GM11168 (cell line): Measurements from ENCODE around the gene OSBPL5.

ENCODE experiments used
- in situ Hi-C: fragments of 300-500 bp; cut with MboI; formaldehyde crosslinking; loops from one replicate; pipeline ENCODE4 v1.12.0; 2022; ENCODE audit warnings: low sequenced_read_pairs; ENCODE audit not compliant: unreplicated experiment

Gene OSBPL5

DNA sequence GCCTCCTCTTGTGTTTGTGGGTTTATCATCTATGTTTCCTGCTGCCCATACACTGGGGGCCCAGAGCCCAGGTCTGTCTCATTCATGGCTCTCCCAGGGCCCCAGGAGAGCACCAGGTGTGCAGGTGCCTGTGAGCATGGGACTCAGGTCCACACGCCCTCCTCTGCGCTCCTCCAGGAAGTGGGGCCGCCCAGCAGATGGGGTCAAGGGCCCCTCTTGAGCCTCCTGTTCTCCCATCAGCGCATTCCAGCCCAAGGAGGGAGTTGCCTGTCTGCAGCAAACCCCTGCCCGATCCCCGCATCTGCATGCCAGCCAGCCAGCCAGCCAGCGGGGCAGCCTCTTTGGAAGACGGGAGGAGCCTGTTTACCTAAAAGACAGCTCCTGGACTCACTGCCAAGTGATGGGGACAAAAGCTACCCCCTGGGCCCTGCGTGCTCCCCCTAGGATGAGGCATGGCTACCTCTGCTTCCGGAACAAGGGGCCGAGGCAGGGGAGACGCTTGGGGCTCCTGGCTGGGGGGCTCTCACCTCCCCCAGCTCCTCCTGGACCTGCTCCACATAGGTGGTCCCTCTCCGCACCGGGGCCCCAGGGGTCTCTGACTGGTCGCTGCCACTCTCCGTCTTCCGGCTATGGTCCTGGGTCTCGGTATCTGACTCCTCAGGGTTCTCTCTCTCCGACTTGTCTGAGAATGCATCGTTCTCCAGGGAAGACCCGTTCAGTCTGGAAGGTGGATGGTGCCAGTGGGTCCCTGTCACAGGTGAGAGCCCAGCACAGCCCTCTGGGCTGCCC lies 58.2 kb downstream of the OSBPL5 start:
- in situ Hi-C loops: no loop called here

DNA sequence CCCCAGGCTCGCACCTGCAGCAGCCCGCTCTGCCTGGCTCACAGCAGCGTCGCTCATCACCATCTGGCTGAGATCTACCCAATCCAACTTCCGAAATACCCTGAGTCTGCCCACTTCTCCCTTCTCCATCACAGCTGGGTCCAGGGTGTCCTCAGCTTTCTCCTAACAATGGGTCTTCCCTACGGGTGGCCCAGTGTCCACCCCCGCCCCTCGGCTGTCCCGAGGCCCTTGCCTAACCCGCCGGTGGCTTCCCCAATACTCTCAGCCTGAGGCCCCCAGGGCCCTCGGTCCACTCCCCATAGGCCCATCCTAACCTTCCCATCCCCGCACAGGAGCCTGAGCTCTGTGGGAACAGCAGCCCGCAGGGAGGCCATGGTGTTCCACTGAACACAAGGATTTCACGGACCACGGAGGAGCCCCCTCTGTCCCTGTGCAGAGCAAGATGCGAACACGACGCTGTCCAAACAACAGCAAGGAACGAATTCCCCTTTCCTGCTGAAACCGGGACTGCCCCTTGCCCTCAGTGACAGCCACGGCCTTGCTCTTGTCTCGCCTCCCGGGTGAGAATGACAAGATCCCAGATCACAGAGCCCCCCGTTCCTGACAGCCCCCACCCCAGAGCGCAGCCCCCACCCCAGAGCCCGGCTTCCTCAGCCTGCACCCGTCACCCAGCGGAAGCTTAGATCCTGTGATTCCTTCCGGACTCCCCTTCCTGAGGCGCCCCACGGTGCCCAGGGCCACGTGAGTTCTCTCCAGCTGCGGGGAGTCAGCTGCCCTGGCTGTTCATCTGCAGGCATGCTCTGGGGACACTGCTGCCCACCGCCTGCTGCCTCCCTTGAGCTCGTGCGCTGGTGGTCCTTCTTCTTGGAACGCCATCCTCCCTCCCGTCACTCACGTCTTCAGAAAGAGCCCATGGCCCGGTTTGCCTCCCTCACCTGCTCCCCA lies 59.0 kb downstream of the OSBPL5 start:
- in situ Hi-C loops: no loop called here

DNA sequence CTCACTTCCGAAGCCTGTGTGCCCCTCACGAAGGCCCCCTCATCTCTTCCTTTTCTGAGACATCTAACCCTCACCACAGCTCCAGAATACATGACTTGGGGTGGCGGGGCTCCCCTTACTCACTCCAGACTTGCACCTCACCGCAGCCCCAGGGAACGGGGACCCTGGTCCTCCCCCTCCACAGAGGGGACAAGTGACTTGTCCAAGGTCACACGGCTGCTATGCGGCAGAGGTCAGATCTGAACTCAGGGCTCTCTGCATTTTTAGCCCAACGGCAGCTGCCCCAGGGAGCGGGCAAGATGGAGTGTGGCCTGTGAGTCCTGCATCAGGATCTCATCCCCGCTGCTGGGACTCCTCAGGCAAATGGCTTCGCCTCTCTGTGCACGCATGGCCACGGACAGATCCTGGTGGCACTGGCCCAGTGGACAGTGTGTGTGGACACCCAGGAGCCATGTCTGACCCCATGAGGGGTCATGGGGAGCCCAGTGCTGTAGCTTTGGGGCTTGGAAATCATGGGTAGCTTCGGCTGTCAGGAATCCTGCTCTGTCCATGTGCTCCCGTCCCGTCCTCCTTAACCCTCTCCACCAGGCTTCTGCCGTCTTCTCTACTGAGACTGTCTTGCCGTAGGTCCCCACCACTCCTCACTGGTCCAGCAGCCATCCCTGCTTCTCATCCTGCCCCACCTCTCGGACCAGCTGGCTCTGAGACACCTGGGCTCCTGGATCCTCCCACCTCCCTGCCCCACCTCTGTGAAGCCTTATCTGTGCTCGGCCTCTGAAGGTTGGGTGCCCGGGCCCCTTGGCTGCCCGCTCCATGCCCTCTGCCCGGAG lies 59.9 kb downstream of the OSBPL5 start:
- in situ Hi-C loops: no loop called here

DNA sequence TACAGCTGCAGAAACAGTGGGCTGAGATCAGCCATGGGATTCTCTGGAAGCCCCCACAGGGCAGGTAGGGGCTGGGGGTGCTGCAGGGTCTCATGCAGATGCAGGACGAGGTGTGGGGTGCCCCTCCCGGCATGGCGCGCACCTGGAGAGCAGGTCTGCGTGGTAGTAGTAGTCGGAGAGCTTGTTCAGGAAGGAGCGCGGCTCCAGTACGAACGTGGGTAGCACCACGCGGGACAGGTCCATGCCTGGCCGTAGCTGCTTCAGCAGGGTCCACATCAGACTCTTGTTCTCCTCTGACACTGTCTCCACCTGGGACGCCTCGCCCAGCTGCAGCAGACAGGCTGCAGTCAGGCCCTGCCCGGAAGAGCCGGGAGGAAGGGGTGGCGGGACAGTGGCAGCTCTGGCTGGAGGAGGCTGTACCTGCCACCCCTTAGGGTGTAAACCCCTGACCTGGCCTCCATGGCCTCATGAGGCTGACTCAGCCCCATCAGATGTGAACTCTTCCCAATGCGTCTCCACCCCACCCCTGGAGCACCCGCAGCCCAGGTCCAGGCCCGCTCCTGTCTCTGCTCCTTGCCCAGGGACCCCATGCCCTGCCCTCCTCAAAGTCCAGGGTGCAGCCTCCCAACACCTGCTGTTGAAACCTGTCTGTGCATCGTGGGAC lies 60.9 kb downstream of the OSBPL5 start:
- in situ Hi-C loops: no loop called here

DNA sequence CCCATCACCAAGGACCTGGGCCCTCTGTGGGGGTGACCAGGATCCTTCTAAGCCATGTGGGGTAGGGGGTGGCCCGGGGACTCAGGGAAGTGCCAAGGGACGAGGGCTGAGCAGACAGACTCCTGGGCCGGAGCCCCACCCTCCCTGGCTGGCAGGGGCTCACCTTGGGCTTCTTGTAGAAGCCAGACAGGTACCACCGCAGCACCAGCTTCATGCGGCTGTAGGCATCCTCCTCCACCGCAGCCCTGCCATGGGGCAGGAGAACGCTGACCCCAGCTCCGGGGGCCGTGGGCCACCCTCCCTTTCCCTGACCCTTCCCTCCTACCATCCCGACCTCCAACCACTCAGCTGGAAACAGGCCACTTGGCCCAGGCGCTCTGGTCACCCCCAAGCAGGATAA lies 62.0 kb downstream of the OSBPL5 start:
- in situ Hi-C loops: no loop called here

DNA sequence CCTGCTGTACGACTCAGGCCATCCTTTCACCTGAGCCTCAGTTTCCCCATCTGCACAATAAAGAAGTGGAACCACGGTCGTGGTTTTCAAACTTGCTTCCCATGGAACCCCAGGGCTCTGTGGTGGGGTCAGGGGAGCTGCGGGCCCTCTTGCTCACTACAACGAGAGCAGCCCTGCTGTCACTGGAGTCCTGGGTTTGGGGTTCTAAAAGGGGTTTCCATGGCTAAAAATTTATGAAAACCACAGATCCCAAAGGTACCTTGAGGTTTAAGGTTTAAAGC lies 62.5 kb downstream of the OSBPL5 start:
- in situ Hi-C loops: no loop called here

DNA sequence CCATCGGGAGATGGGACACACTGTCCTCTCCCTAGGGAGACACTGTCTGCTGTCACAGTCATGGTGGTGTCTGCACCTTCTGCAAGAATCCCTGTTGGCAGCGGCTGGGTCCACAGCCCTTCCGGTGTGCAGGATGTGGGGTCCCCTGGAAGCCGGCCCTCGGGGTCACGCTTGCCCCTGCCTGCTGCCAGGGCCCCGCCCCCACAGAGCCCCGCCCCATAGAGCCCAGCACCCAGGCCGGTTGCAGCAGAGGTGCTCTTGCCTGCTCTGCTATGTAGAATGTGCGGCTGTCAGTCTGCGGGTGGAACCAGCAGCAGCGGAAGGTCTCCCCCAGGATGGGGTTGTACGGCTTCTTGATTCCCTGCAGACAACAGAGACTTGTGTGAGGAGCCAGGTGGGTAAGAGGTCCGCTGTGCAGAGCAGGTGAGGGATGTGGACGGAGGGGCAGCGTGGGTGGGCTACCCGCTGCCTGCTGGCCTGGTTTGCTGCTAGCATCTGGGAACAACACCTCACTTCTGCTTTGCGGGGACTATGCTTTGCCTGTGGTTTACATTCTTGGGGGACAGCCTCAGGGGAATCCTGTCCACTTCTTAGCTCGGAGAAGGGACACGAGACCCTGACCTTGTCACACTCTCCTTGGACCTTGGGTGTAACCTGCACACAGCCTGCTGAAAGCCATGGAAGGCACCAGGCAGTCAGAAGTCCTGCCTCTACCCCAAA lies 63.0 kb downstream of the OSBPL5 start:
- in situ Hi-C loops: no loop called here

DNA sequence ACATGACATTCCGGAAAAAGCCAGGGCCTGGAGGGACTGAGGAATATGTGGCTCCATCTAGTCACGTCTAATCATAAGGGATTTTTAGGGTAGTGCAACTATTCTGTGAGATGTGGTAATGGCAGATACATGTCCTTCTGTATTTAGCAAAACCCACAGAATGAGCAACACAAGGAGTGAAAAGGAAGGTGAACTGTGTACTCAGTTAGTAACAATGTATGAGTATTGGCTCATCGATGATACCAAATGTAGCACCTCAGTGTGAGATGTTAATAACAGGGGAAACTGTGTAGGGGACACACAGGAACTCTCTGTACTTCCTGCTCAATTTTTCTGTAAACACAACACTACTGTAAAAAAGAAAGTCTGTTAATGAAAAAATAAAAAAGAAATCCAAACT lies 65.9 kb downstream of the OSBPL5 start:
- in situ Hi-C loops: no loop called here

DNA sequence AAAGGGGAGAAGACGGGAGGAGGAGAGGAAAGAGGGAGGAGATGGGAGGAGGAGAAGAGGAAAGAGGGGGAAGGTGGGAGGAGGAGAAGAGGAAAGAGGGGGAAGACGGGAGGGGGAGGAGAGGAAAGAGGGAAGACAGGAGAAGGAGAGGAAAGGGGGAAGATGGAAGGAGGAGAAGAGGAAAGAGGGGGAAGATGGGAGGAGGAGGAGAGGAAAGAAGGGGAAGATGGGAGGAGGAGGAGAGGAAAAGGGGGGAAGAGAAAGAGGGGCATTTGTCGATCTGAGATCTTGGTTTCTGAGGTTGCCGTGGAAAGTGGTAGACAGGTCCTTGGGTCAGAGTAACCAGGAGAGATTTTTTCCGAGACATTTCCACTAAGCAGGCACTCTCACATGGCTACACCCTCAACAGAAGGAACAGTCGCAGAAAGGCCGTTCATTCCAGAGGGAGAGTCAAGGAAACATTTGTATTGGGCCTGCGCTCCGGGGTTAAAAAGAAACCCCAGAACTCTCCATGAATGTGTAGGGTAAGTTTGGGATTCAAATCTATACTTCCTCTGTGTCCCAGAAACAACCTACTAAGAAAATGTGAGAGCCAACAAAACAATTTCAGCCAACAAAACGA lies 68.1 kb downstream of the OSBPL5 start:
- in situ Hi-C loops: no loop called here

DNA sequence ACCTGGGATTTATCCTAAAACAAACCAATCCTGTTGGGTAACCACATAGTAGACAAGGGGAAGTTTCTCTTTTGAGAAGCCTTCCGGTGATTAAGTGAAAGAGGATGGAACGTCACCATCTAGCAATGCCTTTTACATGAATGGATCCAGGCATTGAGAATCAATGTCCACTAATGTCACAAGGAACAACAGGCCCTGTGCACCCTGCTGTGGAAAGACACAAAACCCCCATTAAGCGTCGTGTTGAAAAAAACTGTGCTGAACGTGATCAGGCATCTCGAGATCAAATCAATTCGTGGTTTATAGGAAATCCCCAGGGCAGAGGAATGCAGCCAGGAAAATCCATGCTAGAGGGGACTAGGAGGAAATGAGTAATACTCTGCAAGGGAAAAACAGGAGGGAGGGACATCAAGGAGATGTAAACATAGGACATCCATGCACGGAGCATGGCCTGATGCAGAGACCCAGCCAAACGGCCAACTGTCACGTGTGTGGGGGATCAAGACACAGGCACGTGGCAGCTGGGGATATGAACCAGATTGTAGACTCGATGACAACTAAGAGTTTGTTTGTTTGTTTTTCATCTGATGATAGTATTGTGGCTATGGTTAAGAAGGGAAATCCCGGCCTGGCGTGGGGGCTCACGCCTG lies 69.3 kb downstream of the OSBPL5 start:
- in situ Hi-C loops: no loop called here

DNA sequence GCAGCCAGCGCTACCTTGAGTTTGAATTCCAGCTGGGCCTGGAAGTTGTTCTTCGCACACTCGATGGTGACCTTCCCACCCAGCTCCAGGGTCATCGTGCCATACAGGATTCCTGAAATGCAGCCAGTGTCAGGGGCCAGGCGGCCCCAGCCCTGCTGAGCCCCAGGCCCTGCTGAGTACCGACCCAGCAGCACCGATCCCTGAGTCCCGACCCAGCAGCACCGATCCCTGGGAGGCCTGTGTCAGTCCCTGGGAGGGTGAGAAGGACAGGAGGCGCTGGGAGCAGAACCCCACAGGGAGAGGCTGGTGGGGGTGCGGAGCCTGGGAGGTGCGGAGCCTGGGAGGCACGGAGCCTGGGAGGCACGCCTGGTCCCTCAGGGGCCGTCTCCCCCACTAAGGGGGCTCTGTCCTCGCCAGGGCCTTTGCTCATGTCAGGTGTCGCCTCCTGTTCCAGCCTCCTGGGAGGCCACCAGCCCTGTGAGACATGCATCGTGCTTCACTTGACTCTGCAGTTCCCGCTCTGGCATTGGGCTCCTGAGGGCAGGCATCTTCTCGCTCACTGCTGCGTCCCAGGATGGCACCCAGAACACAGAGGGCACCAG lies 70.8 kb downstream of the OSBPL5 start:
- in situ Hi-C loops: no loop called here

DNA sequence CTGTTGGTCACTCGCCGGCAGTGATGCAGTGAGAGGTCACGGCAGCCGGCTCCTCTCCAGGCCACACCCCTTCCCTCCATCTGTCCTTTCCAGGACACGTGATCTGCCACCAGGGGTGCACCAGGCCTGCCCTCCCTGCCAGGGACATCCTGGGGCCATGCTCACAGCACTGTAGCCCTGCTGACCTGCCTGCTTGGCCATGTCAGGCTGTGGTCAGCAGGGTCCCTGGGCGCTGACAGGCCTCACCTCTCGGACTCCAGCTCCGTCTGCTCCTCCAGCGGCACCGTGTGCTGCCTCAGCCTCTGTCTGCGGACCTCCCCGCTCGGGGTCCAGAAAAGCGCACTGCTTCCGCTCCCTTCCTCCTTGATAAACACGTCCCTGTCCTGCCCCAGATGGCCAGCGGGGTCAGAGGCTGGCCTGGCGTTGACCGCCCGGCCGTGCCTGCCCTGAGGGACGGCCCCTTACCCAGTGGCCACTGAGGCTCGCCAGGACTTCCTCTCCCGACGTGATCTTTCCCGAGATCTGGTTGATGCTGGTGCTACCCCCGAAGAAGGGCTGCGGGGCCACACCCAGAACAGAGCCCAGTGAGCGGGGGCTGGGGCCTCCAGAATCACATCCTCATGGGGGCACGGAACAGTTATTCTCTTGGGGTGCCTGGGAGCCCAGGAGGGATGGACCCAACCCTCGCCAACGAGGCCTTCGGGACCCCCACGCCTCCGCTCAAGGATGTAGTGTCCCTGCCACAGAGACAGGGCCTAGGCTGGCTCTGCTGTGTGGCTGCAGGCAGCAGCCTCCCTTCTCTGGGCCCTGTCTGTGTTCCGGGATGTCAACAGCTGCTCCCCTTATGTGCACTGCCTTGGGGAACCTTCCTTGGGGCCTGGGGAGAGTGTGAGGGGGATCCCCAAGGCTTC lies 71.6 kb downstream of the OSBPL5 start:
- in situ Hi-C loops: no loop called here

DNA sequence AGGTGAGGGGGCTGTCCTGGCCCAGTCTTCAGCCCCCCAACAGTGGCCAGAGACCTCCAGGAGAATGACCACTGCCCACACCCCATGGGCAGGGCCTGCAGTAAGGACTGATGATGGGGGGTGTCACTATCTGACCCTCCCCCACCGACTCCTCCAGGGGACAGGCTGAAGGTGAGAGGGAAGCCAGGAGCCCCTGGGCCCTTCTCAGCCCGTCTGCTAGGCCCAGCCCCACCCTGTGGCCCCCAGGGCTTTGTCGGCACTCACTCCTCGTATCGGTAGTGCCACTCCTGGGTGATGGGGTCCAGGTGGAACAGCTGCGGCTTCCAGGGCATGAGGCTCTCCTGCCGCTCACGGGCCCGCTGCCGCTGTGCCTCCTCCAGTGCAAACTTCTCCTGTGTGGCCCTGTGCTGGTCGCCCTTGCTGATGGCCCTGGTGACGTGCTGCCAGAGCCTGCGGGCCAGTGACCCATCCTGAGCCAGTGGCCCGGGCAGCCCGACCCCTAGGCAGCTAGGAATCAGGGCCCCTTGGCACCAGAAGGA lies 72.4 kb downstream of the OSBPL5 start:
- in situ Hi-C loops: no loop called here

DNA sequence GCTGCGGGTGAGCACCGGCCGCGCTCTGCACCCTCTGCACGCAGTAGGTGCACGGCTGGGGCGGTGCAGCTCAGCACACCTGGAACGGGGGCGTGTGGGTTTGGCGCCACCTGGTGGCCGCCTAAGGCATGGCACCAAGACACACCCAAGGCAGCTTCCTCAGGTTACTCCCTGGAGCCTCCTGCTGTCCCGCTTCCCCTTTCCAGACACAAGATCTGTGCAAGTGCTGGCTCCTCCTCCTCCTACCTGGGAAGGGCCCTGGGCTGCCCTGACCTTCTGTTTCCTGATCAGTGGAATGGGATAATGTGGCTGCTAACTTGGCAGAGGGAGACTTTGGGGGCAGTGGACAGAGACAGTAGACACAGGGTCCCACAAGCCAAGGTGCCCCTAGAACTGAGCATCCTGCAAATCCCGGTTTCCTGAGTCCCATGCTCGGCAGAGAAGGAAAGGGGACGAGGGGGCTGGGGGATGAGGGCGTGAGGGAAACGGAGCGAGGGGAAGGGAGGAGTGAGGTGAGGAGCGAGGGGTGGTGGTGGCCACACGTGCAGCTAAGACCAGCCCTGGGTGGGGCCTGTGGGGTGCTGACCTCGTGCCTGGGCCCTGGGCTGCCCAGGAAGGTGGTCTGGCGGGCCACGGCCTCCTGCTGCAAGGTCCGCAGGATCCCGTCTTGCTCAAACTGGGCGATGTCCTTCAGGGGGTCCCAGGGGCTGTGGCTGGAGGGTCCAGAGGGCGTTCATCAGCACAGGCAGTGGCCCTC lies 73.1 kb downstream of the OSBPL5 start:
- in situ Hi-C loops: no loop called here

DNA sequence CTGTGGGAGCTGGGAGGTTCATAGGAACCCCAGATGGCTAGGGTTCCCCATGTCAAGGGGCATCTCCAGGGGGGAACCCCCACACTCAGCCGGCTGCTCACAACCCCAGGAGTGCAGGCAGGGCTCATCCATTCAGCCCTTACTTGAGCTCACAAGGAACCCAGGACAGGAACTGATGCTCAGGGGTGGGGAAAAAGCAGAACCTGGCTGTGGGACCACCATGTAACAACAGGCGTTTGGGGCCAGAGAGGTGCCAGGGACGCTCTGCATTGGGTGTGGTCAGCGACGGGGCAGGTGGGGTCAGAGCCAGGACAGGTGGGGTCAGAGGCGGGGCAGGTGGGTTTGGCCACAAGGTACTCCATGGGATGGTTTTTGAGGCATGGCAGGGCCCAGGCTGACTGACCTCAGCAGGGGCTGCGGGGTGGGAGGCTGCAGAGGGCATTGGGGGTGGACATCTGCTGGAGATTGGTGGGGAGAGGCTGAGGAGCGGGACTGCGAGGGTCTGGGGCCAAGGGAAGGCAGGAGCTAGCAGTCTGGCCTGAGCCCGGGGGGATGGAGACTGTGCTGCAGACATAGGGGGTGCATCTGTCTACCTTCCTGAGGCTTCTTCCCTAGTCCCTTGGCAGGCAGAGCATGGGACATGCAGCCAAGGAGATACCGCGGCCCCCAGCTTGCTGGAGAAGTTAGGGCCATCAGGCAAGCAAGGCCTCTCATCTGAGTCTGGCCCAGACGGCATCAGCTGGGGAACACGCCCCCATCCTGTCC lies 73.8 kb downstream of the OSBPL5 start:
- in situ Hi-C loops: no loop called here
